ENCODE results near the gene CAMTA1. TPM values are rescaled to one million over a fixed set of nuclear protein-coding genes. Genes with fewer than 3 reads are reported as not detected.

Gene CAMTA1
- total RNA-seq, 1 donor from 2014 or later = 109 TPM

DNA sequence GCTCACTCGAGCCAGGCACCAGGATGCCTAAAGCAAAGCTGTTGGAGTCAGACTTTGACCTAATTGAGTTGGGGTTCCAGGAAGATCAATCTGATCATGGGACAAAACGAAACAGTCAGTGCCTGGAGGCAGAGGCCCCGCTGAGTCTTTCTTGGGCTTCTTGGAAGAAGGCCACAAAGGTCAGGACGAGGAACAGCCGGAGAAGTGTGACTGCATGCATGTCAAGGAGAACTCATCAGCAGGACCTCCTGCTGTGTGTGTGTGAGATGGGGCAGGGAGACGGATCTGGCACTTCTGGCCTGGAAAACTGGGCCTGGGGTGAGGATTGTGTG is 190.8 kb downstream of the CAMTA1 start:
- Mint-ChIP-seq H3K36me3 (ENCODE audit: low read depth) (peaks cover 3% of the 10 kb centered on the region), H3K9me3 (peaks cover 8% of the 10 kb centered on the region), H3K4me1 (peaks cover 14% of the 10 kb centered on the region), H3K27me3 (ENCODE audit: low read depth) (no peaks in the 10 kb centered on the region), H3K27ac (ENCODE audit: unreplicated experiment) (peak overlapping the region; percentile 53), H3K4me3 (no peak overlapping the region)
- TF ChIP-seq, protein P1, sequence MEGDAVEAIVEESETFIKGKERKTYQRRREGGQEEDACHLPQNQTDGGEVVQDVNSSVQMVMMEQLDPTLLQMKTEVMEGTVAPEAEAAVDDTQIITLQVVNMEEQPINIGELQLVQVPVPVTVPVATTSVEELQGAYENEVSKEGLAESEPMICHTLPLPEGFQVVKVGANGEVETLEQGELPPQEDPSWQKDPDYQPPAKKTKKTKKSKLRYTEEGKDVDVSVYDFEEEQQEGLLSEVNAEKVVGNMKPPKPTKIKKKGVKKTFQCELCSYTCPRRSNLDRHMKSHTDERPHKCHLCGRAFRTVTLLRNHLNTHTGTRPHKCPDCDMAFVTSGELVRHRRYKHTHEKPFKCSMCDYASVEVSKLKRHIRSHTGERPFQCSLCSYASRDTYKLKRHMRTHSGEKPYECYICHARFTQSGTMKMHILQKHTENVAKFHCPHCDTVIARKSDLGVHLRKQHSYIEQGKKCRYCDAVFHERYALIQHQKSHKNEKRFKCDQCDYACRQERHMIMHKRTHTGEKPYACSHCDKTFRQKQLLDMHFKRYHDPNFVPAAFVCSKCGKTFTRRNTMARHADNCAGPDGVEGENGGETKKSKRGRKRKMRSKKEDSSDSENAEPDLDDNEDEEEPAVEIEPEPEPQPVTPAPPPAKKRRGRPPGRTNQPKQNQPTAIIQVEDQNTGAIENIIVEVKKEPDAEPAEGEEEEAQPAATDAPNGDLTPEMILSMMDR (conservative IDR thresholded peaks at IDR 0.05) = no peak
- no peak for DNase-seq (ENCODE audit: low read depth, low spot score)

DNA sequence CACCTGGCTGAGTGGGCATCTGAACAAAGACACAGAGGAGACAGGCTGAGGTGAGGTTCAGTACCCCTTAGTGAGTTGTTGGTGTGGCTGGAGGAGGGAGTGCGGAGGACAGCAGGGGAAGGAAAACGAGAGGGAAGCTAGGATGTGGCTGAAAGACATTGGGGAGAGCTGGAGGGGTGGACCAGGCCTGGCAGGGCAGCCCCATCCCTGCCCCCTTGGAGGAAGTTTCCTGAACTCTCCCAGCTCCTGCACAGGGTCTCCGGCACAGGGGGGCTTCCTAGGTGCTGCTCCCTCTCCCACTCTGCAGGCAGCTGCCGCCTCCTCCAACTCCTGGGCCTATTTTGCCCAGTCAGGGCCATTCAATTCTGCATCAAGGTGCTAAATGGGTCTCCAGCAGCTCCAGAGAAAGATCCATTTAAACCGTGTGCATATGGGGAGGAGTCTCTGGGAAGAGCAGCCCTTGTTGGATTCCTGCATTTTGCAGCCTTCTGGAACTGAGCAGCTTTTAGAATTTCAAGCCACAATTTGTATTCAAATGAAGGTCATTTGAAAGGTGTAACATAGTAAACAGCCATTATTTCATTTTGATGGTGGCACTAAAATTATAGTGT is 193.9 kb downstream of the CAMTA1 start:
- peaks cover 3% of the 10 kb centered on the region for H3K36me3 Mint-ChIP-seq (ENCODE audit: low read depth)
- no peak overlapping the region for H3K4me3 Mint-ChIP-seq
- H3K9me3 Mint-ChIP-seq = peaks cover 8% of the 10 kb centered on the region
- H3K27me3 Mint-ChIP-seq (ENCODE audit: low read depth) = no peaks in the 10 kb centered on the region
- peak overlapping the region; percentile 43 for H3K27ac Mint-ChIP-seq (ENCODE audit: unreplicated experiment)
- TF ChIP-seq, protein P1 (conservative IDR thresholded peaks at IDR 0.05) = no peak
- peaks cover 14% of the 10 kb centered on the region for H3K4me1 Mint-ChIP-seq
- no peak for DNase-seq (ENCODE audit: low read depth, low spot score)

DNA sequence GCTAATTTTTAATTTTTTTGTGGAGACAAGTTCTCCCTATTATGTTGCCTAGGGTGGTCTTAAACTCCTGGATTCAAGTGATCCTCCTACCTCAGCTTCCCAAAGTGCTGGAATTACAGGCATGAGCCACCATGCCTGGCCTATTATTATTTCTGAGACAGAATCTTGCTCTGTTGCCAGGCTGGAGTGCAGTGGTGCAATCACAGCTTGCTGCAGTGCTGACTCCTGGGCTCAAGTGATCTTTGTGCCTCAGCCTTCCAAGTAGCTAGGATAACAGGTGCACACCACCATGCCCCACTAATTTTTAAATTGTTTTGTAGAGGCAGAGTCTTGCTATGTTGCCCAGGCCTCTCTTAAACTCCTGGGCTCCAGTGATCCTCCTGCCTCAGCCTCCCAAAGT is 196.3 kb downstream of the CAMTA1 start:
- Mint-ChIP-seq H3K4me1 (no peaks in the 10 kb centered on the region), H3K27ac (ENCODE audit: unreplicated experiment) (no peak overlapping the region), H3K4me3 (no peak overlapping the region), H3K9me3 (no peaks in the 10 kb centered on the region), H3K36me3 (ENCODE audit: low read depth) (no peaks in the 10 kb centered on the region), H3K27me3 (ENCODE audit: low read depth) (peaks cover 2% of the 10 kb centered on the region)
- TF ChIP-seq, protein P1 (conservative IDR thresholded peaks at IDR 0.05) = no peak
- no peak for DNase-seq (ENCODE audit: low read depth, low spot score)

DNA sequence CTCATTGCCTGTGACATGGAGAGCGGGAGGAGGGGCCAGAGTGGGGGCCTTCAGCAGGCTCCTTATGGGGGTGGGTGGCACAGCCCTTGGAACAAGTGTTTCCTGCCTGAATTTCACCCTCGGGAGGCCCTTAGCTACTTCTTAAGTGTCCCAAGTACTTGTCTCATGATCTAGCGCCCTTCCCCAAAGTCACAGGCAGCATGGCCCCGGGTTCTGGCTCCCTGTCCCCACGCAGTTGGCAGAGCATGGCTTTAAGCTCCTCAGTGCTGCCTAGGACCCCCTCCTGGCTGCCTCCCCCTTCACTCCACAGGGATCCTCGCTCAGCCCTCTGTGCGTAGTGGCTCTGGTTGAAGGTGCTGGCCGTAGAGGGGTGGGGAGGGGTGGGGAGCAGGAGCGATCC is 197.2 kb downstream of the CAMTA1 start:
- no peak overlapping the region for H3K4me3 Mint-ChIP-seq
- no peaks in the 10 kb centered on the region for H3K9me3 Mint-ChIP-seq
- TF ChIP-seq, protein P1 (conservative IDR thresholded peaks at IDR 0.05) = no peak
- no peak for DNase-seq (ENCODE audit: low read depth, low spot score)
- no peak overlapping the region for H3K27ac Mint-ChIP-seq (ENCODE audit: unreplicated experiment)
- no peaks in the 10 kb centered on the region for H3K36me3 Mint-ChIP-seq (ENCODE audit: low read depth)
- H3K4me1 Mint-ChIP-seq = no peaks in the 10 kb centered on the region
- H3K27me3 Mint-ChIP-seq (ENCODE audit: low read depth) = peaks cover 2% of the 10 kb centered on the region

DNA sequence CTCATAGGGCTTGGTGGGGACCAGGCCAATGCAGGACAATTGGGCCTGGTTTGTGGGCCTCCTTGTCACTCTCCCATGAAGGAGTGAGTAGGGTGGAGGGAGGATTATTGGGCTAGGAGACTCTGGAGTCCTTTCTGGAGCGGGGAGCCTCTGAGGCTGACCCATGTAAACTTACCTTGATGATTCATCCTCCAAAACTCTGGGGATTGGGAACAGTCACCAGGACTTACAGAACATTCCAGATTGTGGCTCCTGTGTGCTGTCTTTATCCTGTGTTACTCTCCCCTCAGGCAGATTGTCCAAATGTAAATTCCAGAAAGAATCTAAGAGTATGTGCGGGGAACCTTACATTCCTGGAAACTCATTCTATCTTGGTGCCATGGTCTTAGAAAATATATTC is 197.6 kb downstream of the CAMTA1 start:
- TF ChIP-seq, protein P1 (conservative IDR thresholded peaks at IDR 0.05) = no peak
- no peak for DNase-seq (ENCODE audit: low read depth, low spot score)
- Mint-ChIP-seq H3K36me3 (ENCODE audit: low read depth) (no peaks in the 10 kb centered on the region), H3K9me3 (no peaks in the 10 kb centered on the region), H3K27me3 (ENCODE audit: low read depth) (peaks cover 2% of the 10 kb centered on the region), H3K27ac (ENCODE audit: unreplicated experiment) (no peak overlapping the region), H3K4me1 (no peaks in the 10 kb centered on the region), H3K4me3 (no peak overlapping the region)

All from neural crest cell (in vitro differentiated cells).